H9 (cell line): ENCODE measurements around the gene GNA12. TPM values are rescaled to one million over a fixed set of nuclear protein-coding genes. Genes with fewer than 3 reads are reported as not detected.

Experiments used
- DNase-seq: peaks from one replicate; pipeline ENCODE4 v3.0.0-alpha.2; 2017
- H2AFZ ChIP-seq: one replicate; pipeline ENCODE4 v1.6.1; 2013; ENCODE audit warnings: mild to moderate bottlenecking, low read length, control low read depth, moderate library complexity
- H2AK5ac ChIP-seq: 2 replicates; pipeline ENCODE4 v1.6.1; 2013; ENCODE audit warnings: low read length, control low read depth, mixed read lengths; ENCODE audit not compliant: insufficient read length
- H2BK120ac ChIP-seq: one replicate; pipeline ENCODE4 v1.6.1; 2013; ENCODE audit warnings: low read depth, mild to moderate bottlenecking, low read length, control low read depth, inconsistent platforms; ENCODE audit not compliant: poor library complexity, severe bottlenecking
- H2BK12ac ChIP-seq: 2 replicates; pipeline ENCODE4 v1.6.1; 2013; ENCODE audit warnings: low read length, control low read depth, mixed read lengths, low read depth; ENCODE audit not compliant: insufficient read length
- H2BK15ac ChIP-seq: 2 replicates; pipeline ENCODE4 v1.6.1; 2013; ENCODE audit warnings: low read depth, low read length, control low read depth
- H2BK20ac ChIP-seq: one replicate; pipeline ENCODE4 v1.6.1; 2013; ENCODE audit warnings: low read depth, mild to moderate bottlenecking, low read length, control low read depth, inconsistent platforms; ENCODE audit not compliant: poor library complexity, severe bottlenecking
- H2BK5ac ChIP-seq: 2 replicates; pipeline ENCODE4 v1.6.1; 2013; ENCODE audit warnings: low read length, control low read depth, mixed read lengths; ENCODE audit not compliant: insufficient read length
- H3K14ac ChIP-seq: 2 replicates; pipeline ENCODE4 v1.6.1; 2013; ENCODE audit warnings: low read length, control low read depth; ENCODE audit not compliant: insufficient read depth
- H3K18ac ChIP-seq: 2 replicates; pipeline ENCODE4 v1.6.1; 2013; ENCODE audit warnings: low read depth, mild to moderate bottlenecking, mixed read lengths, low read length, control low read depth; ENCODE audit not compliant: insufficient read length
- H3K23ac ChIP-seq: 2 replicates; pipeline ENCODE4 v1.6.1; 2013; ENCODE audit warnings: low read length, control low read depth, mixed read lengths, low read depth; ENCODE audit not compliant: insufficient read length
- H3K23me2 ChIP-seq: 2 replicates; pipeline ENCODE4 v1.6.1; 2013; ENCODE audit warnings: low read depth, mild to moderate bottlenecking, mixed read lengths, low read length, control low read depth; ENCODE audit not compliant: insufficient read length, poor library complexity, severe bottlenecking
- H3K27ac ChIP-seq: 2 replicates; pipeline ENCODE4 v1.5.1; 2013; ENCODE audit warnings: low read length, control low read depth, mixed read lengths, low read depth; ENCODE audit not compliant: insufficient read length
- H3K27me3 ChIP-seq: 2 replicates; pipeline ENCODE4 v1.6.1; 2013; ENCODE audit warnings: low read length, control low read depth, inconsistent platforms; ENCODE audit not compliant: insufficient read depth
- H3K4ac ChIP-seq: 2 replicates; pipeline ENCODE4 v1.6.1; 2013; ENCODE audit warnings: low read depth, mild to moderate bottlenecking, control low read depth, inconsistent platforms, low read length, moderate library complexity
- H3K4me1 ChIP-seq: 2 replicates; pipeline ENCODE4 v1.6.1; 2013; ENCODE audit warnings: low read length, control low read depth, inconsistent platforms; ENCODE audit not compliant: insufficient read depth
- H3K4me2 ChIP-seq: 2 replicates; pipeline ENCODE4 v1.6.1; 2013; ENCODE audit warnings: low read length, control low read depth, mixed read lengths; ENCODE audit not compliant: insufficient read length, insufficient read depth
- H3K56ac ChIP-seq: 2 replicates; pipeline ENCODE4 v1.6.1; 2013; ENCODE audit warnings: low read depth, mild to moderate bottlenecking, mixed read lengths, low read length, control low read depth; ENCODE audit not compliant: insufficient read length
- H3K79me1 ChIP-seq: 2 replicates; pipeline ENCODE4 v1.6.1; 2013; ENCODE audit warnings: low read depth, mild to moderate bottlenecking, moderate library complexity, low read length, control low read depth, inconsistent platforms; ENCODE audit not compliant: insufficient read depth, poor library complexity, severe bottlenecking
- H3K79me2 ChIP-seq: 2 replicates; pipeline ENCODE4 v1.6.1; 2013; ENCODE audit warnings: low read length, control low read depth, inconsistent platforms; ENCODE audit not compliant: insufficient read depth
- H3K9ac ChIP-seq: 2 replicates; pipeline ENCODE4 v1.6.1; 2013; ENCODE audit warnings: low read length, control low read depth, mixed read lengths; ENCODE audit not compliant: insufficient read length; ENCODE audit errors: extremely low read depth
- H3K9me3 ChIP-seq: one replicate; pipeline ENCODE4 v1.6.1; 2013; ENCODE audit warnings: low read depth, low read length, inconsistent platforms; ENCODE audit not compliant: control insufficient read depth
- H3T11ph ChIP-seq: one replicate; pipeline ENCODE4 v1.6.1; 2013; ENCODE audit warnings: mild to moderate bottlenecking, low read length, control low read depth, inconsistent platforms
- H4K20me1 ChIP-seq: one replicate; pipeline ENCODE4 v1.6.1; 2013; ENCODE audit not compliant: control insufficient read depth, insufficient read length, insufficient read depth
- H4K5ac ChIP-seq: 2 replicates; pipeline ENCODE4 v1.6.1; 2013; ENCODE audit warnings: low read depth, mild to moderate bottlenecking, mixed read lengths, low read length, control low read depth; ENCODE audit not compliant: insufficient read length
- H4K8ac ChIP-seq: replicated peaks from 2 replicates; pipeline ENCODE4 v1.6.1; 2013; ENCODE audit warnings: low read length, control low read depth, mixed read lengths, low read depth; ENCODE audit not compliant: insufficient read length
- H4K91ac ChIP-seq: 2 replicates; pipeline ENCODE4 v1.6.1; 2013; ENCODE audit warnings: low read depth, mild to moderate bottlenecking, moderate library complexity, mixed read lengths, low read length, control low read depth; ENCODE audit not compliant: insufficient read length
- H3K27ac Mint-ChIP-seq, 3 experiments: 2 replicates in 2 of 3; 3 replicates in 1 of 3; pipeline ENCODE4 v1.8.0; 2020 to 2021; ENCODE audit warnings: mixed read lengths in 3 of 3, mild to moderate bottlenecking in 1 of 3, moderate library complexity in 1 of 3
- H3K27me3 Mint-ChIP-seq: 2 replicates; pipeline ENCODE4 v1.8.0; 2021; ENCODE audit warnings: low read depth, mild to moderate bottlenecking, moderate library complexity, mixed read lengths
- H3K36me3 Mint-ChIP-seq, 3 experiments: 2 replicates in 2 of 3; 3 replicates in 1 of 3; pipeline ENCODE4 v1.8.0; 2020 to 2021; ENCODE audit warnings: low read depth in 3 of 3, mixed read lengths in 3 of 3; ENCODE audit not compliant: insufficient read depth in 1 of 3
- H3K4me1 Mint-ChIP-seq, 2 experiments: 2 replicates each; pipeline ENCODE4 v1.8.0; 2020; ENCODE audit warnings: mixed read lengths in 2 of 2
- H3K4me3 Mint-ChIP-seq, 2 experiments: 2 replicates in 1 of 2; 3 replicates in 1 of 2; pipeline ENCODE4 v1.8.0; 2020 to 2021; ENCODE audit warnings: mild to moderate bottlenecking in 2 of 2, mixed read lengths in 2 of 2, moderate library complexity in 1 of 2
- H3K9me3 Mint-ChIP-seq, 2 experiments: 2 replicates in 1 of 2; 3 replicates in 1 of 2; pipeline ENCODE4 v1.8.0; 2020; ENCODE audit warnings: mild to moderate bottlenecking in 2 of 2, mixed read lengths in 2 of 2, moderate library complexity in 1 of 2
- CTCF ChIP-seq: fragments of 200-600 bp; sonication (generic); conservative IDR thresholded peaks from 3 replicates; pipeline ENCODE4 v1.8.0; 2021; ENCODE audit warnings: antibody characterized with exemption, mild to moderate bottlenecking
- WGBS: extraction: QIAGEN DNeasy Blood & Tissue Kit; methylation state at CpG from one replicate; pipeline ENCODE4 v1.1.7; 2013; ENCODE audit warnings: missing lambda C conversion rate, low lambda C conversion rate, mixed read lengths; ENCODE audit not compliant: insufficient read length; ENCODE audit errors: extremely low coverage; 5-methylcytosine and 5-hydroxymethylcytosine counted together
- total RNA-seq: library from RNA; stranded (reverse); gene quantifications from 2 replicates; pipeline ENCODE4 v1.2.1, GENCODE V29; 2021

Gene GNA12
- total RNA-seq, 1 experiment from 2014 or later: 60.2 TPM

DNA sequence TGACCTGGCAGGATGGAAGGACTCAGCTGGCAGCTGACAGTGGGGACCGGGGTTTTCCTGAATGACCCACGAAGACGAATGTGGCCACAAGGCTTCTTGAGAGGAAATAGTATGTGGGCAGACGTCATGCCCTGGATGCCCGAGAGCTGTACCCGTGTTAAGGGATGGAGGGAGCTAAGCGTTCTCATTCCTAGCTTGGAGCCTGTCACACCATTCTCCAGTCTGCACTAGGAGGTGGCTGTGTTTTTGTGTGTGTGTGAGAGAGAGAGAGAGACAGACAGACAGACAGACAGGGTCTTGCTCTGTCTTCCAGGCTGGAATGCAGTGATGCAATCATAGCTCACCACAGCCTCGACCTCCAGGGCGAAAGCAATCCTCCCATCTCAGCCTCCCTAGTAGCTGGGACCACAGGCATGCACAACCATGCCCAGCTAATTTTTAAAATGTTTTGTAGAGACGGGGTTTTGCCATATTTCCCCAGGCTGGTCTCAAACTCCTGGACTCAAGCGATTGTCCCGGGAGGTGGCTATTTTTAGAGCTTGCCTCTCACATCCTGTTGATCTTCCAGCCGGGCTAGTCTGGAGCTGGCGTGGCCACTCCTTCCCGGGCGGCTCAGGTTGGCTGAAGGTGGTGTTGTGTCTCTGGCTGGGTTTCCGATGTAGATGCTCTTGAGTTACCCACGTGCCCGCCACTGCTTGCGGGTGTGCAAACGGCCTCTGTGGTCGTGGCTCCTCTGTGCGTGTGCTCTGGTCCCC is 154.0 kb downstream of the GNA12 start:
- peaks cover 5 to 8% of the 10 kb centered on the region in 2 experiments for H3K4me1 Mint-ChIP-seq
- Histone ChIP-seq H4K5ac (no peak overlapping the region), H2BK12ac (no peak overlapping the region), H3K27ac (no peak overlapping the region), H3K14ac (no peak overlapping the region), H2BK120ac (no peak overlapping the region), H3K4me2 (no peak overlapping the region), H3K4me1 (no peaks in the 10 kb centered on the region), H3K23ac (no peak overlapping the region), H3K9ac (no peak overlapping the region), H3K79me1 (no peaks in the 10 kb centered on the region), H4K20me1 (no peaks in the 10 kb centered on the region), H3K56ac (no peak overlapping the region), H3K4ac (no peak overlapping the region), H2BK20ac (no peak overlapping the region), H2AFZ (no peak overlapping the region), H2BK5ac (no peak overlapping the region), H3K79me2 (no peaks in the 10 kb centered on the region), H3K18ac (no peak overlapping the region), H3K23me2 (peaks cover 11% of the 10 kb centered on the region), H3T11ph (no peak overlapping the region), H4K91ac (no peak overlapping the region), H3K27me3 (peaks cover 12% of the 10 kb centered on the region; the same call in 1 of the 2 replicates), H3K9me3 (no peaks in the 10 kb centered on the region), H2BK15ac (no peak overlapping the region), H2AK5ac (no peak overlapping the region), H4K8ac (no peak overlapping the region)
- H3K4me3 Mint-ChIP-seq: peak overlapping the region in 1 of 2 experiments; percentile 17; a peak in 1 of 5 replicates
- WGBS: no CpG with 5 or more reads among the region's 23 CpGs
- no peak for TF ChIP-seq CTCF
- H3K27ac Mint-ChIP-seq: no peak overlapping the region
- no peaks in the 10 kb centered on the region for H3K9me3 Mint-ChIP-seq
- peaks cover 52% of the 10 kb centered on the region for H3K27me3 Mint-ChIP-seq
- no peak for DNase-seq
- no peaks in the 10 kb centered on the region for H3K36me3 Mint-ChIP-seq
